ENCODE measurements around the gene SMCO2.

DNA sequence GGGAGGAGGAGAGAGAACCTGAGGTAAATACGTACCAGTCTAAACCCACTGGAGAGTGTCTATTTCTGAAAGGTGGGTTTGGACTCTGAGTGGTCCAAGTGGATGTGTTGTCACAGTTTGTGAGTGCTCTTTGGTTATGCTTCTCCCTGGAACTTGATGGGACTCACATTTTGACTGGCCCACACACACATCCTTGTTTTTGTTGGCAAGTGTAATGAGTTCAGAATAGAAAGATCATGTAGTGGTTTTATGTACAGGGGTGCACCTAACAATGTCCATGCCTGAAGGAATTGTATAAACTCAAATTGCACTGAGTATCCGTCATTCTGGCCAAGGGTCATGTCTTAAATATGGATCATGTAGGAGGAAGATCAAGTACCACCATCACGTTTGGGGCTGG is 82.3 kb downstream of the SMCO2 start:
- no peak for TF ChIP-seq CTCF (IDR thresholded peaks at IDR 0.05)
- no peak for TF ChIP-seq POLR2A (IDR thresholded peaks at IDR 0.05)

All from adrenal gland (tissue), 5 donors.